ENCODE measurements around the gene EFNA5. TPM values are rescaled to one million over a fixed set of nuclear protein-coding genes. Genes with fewer than 3 reads are reported as not detected.

The EFNA5 gene
- total RNA-seq, 1 experiment from 2014 or later: 13.1 TPM

GRCh38 chr5:107400328-107400727, 270.4 kb downstream of the EFNA5 start:
- DNase-seq (ENCODE audit: low read depth): no peak

DNA sequence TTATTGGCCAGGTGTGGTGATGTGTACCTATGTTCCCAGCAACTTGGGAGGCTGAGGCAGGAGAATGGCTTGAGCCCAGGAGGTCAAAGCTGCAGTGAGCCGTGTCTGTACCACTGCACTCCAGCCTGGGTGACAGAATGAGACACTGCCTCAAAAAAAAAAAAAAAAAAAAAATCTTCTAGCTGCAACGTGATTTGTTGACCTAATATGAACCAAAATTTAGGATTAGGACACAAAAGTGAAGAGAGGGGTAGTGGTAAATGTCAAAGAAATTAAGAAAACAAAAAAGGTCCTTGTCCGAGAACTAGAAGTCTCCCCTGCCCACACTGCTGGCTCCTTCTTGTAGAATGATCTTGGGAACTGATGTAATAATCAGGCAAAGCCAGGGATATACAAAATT, 272.0 kb downstream of the EFNA5 start:
- no peak for DNase-seq (ENCODE audit: low read depth)

- DNase-seq (ENCODE audit: low read depth): no peak
These were observed 274.4 kb downstream of the EFNA5 start for GRCh38 chr5:107396351-107396690.

DNA sequence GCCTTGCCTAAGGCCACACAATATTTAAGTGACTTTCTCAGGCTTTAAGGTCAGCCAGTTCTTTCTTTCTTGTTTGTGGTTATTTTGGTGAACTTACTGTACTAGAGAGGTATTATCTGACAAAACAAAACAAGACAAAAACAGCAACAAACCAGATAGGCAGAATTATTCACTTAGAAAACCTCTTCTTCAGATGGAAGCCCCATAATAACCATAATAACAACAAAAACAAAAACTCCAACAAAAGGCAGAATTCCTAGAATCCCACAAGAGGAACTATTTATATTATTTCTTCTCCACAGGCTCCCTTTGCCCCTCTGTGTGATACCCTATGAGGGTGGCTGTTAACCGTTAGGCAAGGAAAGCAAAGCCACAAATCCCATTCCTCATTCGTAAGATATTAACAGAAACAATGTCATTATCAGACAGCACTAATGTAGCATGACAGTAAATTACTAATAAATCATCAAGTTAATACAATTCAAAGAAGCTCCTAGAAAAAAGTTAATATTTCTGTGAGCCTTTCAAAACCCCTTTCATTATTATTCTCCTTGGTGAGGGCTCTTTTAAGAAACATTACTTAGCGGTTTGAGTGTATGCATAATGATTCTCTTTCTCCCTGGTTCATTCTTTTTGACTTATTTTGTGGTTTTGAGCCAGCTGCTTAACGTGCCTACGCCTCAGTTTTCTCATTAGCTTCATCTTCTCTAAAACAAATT, 274.9 kb downstream of the EFNA5 start:
- peak; percentile 78 for DNase-seq (ENCODE audit: low read depth)

GRCh38 chr5:107393851-107394250, 276.9 kb downstream of the EFNA5 start:
- no peak for DNase-seq (ENCODE audit: low read depth)

GRCh38 chr5:107391787-107392186, 278.9 kb downstream of the EFNA5 start:
- DNase-seq (ENCODE audit: low read depth): no peak

- no peak for DNase-seq (ENCODE audit: low read depth)
These were observed 281.0 kb downstream of the EFNA5 start for GRCh38 chr5:107389775-107390148.

GRCh38 chr5:107389130-107389774, 281.5 kb downstream of the EFNA5 start:
- DNase-seq (ENCODE audit: low read depth): peak; percentile 95

DNA sequence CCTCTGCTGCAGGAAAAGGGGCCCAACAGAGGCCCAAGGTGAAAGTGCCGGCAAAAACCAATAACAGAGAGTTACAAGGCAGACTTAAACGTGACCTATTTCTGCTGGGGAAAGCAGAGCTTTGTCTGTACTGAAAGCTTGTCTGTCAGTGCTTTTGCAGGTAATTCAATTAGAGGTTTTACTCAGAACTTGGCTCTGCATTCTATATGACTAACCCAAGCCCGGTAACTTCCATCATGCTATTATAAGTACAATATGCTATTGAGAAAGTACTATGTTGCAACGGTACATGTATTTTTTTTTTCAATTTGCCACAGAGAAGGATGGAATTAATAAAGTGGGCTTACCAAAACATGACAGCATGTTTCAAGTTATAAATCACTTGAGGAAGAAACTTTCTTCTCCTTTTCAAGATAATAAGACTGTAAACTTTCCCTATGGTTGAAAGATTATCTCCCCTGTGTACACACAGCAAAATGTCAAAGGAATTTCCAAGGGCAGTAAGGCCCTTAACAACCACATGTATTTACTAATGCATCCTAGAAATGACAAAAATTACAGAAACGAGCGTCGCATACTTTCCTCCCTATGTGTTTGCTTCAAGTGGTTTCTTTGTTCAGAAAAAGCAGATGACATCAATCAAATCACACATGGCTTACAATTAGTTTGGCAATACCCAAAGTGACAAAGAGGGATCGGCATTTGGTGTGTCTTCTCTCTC, 282.4 kb downstream of the EFNA5 start:
- peak; percentile 87 for DNase-seq (ENCODE audit: low read depth)

GRCh38 chr5:107387526-107388140, 283.1 kb downstream of the EFNA5 start:
- no peak for DNase-seq (ENCODE audit: low read depth)

DNA sequence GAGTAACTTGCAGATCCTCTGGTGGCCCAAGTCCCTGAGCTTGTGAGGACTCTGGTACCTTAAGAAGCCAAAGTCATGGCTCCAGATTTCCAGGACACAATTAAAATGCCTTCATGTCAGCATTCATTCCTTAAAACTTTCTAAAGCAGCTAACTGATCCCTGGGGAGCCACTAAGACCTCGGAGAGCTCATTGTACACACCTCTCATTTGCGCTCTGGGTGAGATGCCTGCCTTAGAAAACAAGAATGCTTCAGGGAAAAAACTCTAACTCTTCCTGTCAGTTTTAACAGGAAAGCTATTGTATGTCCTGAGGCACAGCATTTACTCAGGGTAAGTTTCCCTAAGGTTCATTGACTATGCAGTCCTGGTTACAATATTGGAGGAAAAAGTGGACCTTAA, 285.0 kb downstream of the EFNA5 start:
- no peak for DNase-seq (ENCODE audit: low read depth)

DNA sequence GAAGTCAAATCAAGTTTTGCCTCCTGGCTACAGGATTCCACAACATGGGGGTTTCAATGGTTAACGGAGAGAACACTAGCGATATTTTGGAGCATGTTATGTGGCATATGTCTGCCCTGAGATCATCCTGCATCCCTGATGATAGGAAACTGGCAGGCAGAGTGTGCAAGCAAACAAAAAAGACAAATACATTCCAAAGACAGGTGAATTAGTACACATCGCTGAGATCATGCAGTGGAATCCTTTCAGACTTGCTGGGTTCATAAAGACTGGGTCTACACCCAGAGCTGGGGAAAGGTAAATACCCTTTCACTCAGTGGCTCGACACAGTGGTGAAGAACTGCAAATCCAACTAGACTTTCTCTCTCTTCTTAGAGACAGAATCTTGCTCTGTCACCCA, 286.5 kb downstream of the EFNA5 start:
- DNase-seq (ENCODE audit: low read depth): no peak

DNA sequence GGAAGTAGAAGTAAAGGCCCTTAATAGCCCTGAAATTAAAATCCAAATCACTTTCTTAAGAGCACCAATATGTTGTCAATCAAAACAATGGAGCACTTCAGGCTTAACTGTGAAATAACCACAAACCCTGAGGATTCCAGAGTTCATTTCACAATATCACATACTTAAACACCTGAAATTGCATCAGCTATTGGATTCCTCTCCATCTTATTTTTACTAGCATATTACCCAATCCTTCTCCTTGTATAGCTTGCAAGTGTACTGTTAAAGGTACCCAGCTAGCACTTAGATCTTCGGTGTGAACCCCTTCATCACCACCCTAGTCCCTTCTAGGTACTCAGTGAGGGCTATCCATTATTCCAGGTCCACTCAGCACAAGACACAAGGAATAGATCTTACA, 287.3 kb downstream of the EFNA5 start:
- DNase-seq (ENCODE audit: low read depth): no peak

- DNase-seq (ENCODE audit: low read depth): peak; percentile 96
These were observed 289.4 kb downstream of the EFNA5 start for GRCh38 chr5:107381189-107381856.

- DNase-seq (ENCODE audit: low read depth): no peak
These were observed 290.1 kb downstream of the EFNA5 start for GRCh38 chr5:107380654-107381053.

GRCh38 chr5:107378218-107378899, 292.4 kb downstream of the EFNA5 start:
- DNase-seq (ENCODE audit: low read depth): peak; percentile 82

GRCh38 chr5:107377277-107377609, 293.5 kb downstream of the EFNA5 start:
- DNase-seq (ENCODE audit: low read depth): no peak

GRCh38 chr5:107376546-107377276, 294.0 kb downstream of the EFNA5 start:
- DNase-seq (ENCODE audit: low read depth): no peak

- no peak for DNase-seq (ENCODE audit: low read depth)
These were observed 297.0 kb downstream of the EFNA5 start for GRCh38 chr5:107373549-107374263.
